ENCODE results near the gene PLEKHA7. TPM values are rescaled to one million over a fixed set of nuclear protein-coding genes. Genes with fewer than 3 reads are reported as not detected.

The PLEKHA7 gene
- total RNA-seq, 1 experiment from 2014 or later = 4.4 TPM

GRCh38 chr11:16935518-16936302 is 78.5 kb downstream of the PLEKHA7 start:
- H3K36me3 ChIP-seq (ENCODE audit: insufficient read depth, low read length) = no peaks in the 10 kb centered on the region
- peak; percentile 74 for DNase-seq
- H3K9ac ChIP-seq (ENCODE audit: low read length) = no peak overlapping the region

GRCh38 chr11:16933756-16934603 is 80.2 kb downstream of the PLEKHA7 start:
- H2AFZ ChIP-seq (ENCODE audit: low read length) = no peak overlapping the region
- no peak for DNase-seq
- H3K9me2 ChIP-seq (replicated peaks; ENCODE audit: insufficient read depth, low read length) = no peaks in the 10 kb centered on the region
- peaks cover 4% of the 10 kb centered on the region for H3K4me1 ChIP-seq (ENCODE audit: low read length)
- no peaks in the 10 kb centered on the region for H3K36me3 ChIP-seq (ENCODE audit: insufficient read depth, low read length)
- no peaks in the 10 kb centered on the region for H3K27me3 ChIP-seq (ENCODE audit: low read length)
- H3K9me3 ChIP-seq (ENCODE audit: low read length) = no peaks in the 10 kb centered on the region
- H3K79me2 ChIP-seq (ENCODE audit: low read length) = no peaks in the 10 kb centered on the region
- no peak overlapping the region for H3K4me2 ChIP-seq (ENCODE audit: low read depth, low read length, poor library complexity, severe bottlenecking)
- H3K27ac ChIP-seq (ENCODE audit: low read length) = no peak overlapping the region
- no peaks in the 10 kb centered on the region for H4K20me1 ChIP-seq (ENCODE audit: insufficient read depth, low read depth, low read length)
- H3K4me3 ChIP-seq (ENCODE audit: low read length) = no peak overlapping the region
- H3K9ac ChIP-seq (ENCODE audit: low read length) = no peak overlapping the region

More at GRCh38 chr11:16935518-16936302, 78.5 kb downstream of the PLEKHA7 start:
- Histone ChIP-seq H3K27me3 (ENCODE audit: low read length) (no peaks in the 10 kb centered on the region), H3K79me2 (ENCODE audit: low read length) (no peaks in the 10 kb centered on the region), H3K4me2 (ENCODE audit: low read depth, low read length, poor library complexity, severe bottlenecking) (no peak overlapping the region), H4K20me1 (ENCODE audit: insufficient read depth, low read depth, low read length) (no peaks in the 10 kb centered on the region), H2AFZ (ENCODE audit: low read length) (no peak overlapping the region), H3K9me3 (ENCODE audit: low read length) (no peaks in the 10 kb centered on the region), H3K4me1 (ENCODE audit: low read length) (peaks cover 4% of the 10 kb centered on the region), H3K27ac (ENCODE audit: low read length) (no peak overlapping the region), H3K9me2 (replicated peaks; ENCODE audit: insufficient read depth, low read length) (no peaks in the 10 kb centered on the region), H3K4me3 (ENCODE audit: low read length) (no peak overlapping the region)

- Histone ChIP-seq H2AFZ (ENCODE audit: low read length) (no peak overlapping the region), H3K4me1 (ENCODE audit: low read length) (peaks cover 4% of the 10 kb centered on the region), H3K79me2 (ENCODE audit: low read length) (no peaks in the 10 kb centered on the region), H3K4me2 (ENCODE audit: low read depth, low read length, poor library complexity, severe bottlenecking) (no peak overlapping the region), H3K27me3 (ENCODE audit: low read length) (no peaks in the 10 kb centered on the region), H4K20me1 (ENCODE audit: insufficient read depth, low read depth, low read length) (no peaks in the 10 kb centered on the region), H3K9me2 (replicated peaks; ENCODE audit: insufficient read depth, low read length) (no peaks in the 10 kb centered on the region), H3K4me3 (ENCODE audit: low read length) (no peak overlapping the region), H3K9ac (ENCODE audit: low read length) (no peak overlapping the region), H3K36me3 (ENCODE audit: insufficient read depth, low read length) (no peaks in the 10 kb centered on the region), H3K27ac (ENCODE audit: low read length) (no peak overlapping the region), H3K9me3 (ENCODE audit: low read length) (no peaks in the 10 kb centered on the region)
- DNase-seq = no peak
Measured at GRCh38 chr11:16933291-16933690, 80.9 kb downstream of the PLEKHA7 start.

GRCh38 chr11:16928044-16928443 is 86.2 kb downstream of the PLEKHA7 start:
- Histone ChIP-seq H3K4me2 (ENCODE audit: low read depth, low read length, poor library complexity, severe bottlenecking) (no peak overlapping the region), H2AFZ (ENCODE audit: low read length) (no peak overlapping the region), H3K9ac (ENCODE audit: low read length) (no peak overlapping the region), H4K20me1 (ENCODE audit: insufficient read depth, low read depth, low read length) (no peaks in the 10 kb centered on the region), H3K9me3 (ENCODE audit: low read length) (no peaks in the 10 kb centered on the region), H3K27ac (ENCODE audit: low read length) (no peak overlapping the region), H3K9me2 (replicated peaks; ENCODE audit: insufficient read depth, low read length) (no peaks in the 10 kb centered on the region), H3K27me3 (ENCODE audit: low read length) (no peaks in the 10 kb centered on the region), H3K79me2 (ENCODE audit: low read length) (no peaks in the 10 kb centered on the region), H3K36me3 (ENCODE audit: insufficient read depth, low read length) (no peaks in the 10 kb centered on the region), H3K4me3 (ENCODE audit: low read length) (no peak overlapping the region), H3K4me1 (ENCODE audit: low read length) (no peaks in the 10 kb centered on the region; the same call in 1 of the 2 replicates)
- no peak for DNase-seq

GRCh38 chr11:16926883-16927626 is 87.2 kb downstream of the PLEKHA7 start:
- no peaks in the 10 kb centered on the region; the same call in 1 of the 2 replicates for H3K4me1 ChIP-seq (ENCODE audit: low read length)
- no peak overlapping the region for H2AFZ ChIP-seq (ENCODE audit: low read length)
- no peak overlapping the region for H3K9ac ChIP-seq (ENCODE audit: low read length)
- H3K4me3 ChIP-seq (ENCODE audit: low read length) = no peak overlapping the region
- no peaks in the 10 kb centered on the region for H3K27me3 ChIP-seq (ENCODE audit: low read length)
- H4K20me1 ChIP-seq (ENCODE audit: insufficient read depth, low read depth, low read length) = no peaks in the 10 kb centered on the region
- no peaks in the 10 kb centered on the region for H3K9me3 ChIP-seq (ENCODE audit: low read length)
- no peaks in the 10 kb centered on the region for H3K36me3 ChIP-seq (ENCODE audit: insufficient read depth, low read length)
- no peaks in the 10 kb centered on the region for H3K9me2 ChIP-seq (replicated peaks; ENCODE audit: insufficient read depth, low read length)
- no peak for DNase-seq
- no peak overlapping the region for H3K4me2 ChIP-seq (ENCODE audit: low read depth, low read length, poor library complexity, severe bottlenecking)
- H3K27ac ChIP-seq (ENCODE audit: low read length) = no peak overlapping the region
- H3K79me2 ChIP-seq (ENCODE audit: low read length) = no peaks in the 10 kb centered on the region

- H3K4me3 ChIP-seq (ENCODE audit: low read length) = no peak overlapping the region
Measured at GRCh38 chr11:16925561-16926065, 88.6 kb downstream of the PLEKHA7 start.

GRCh38 chr11:16924826-16925560 is 89.2 kb downstream of the PLEKHA7 start:
- no peak for DNase-seq
- H3K36me3 ChIP-seq (ENCODE audit: insufficient read depth, low read length) = no peaks in the 10 kb centered on the region
- H2AFZ ChIP-seq (ENCODE audit: low read length) = no peak overlapping the region
- no peaks in the 10 kb centered on the region for H4K20me1 ChIP-seq (ENCODE audit: insufficient read depth, low read depth, low read length)
- no peaks in the 10 kb centered on the region; the same call in 1 of the 2 replicates for H3K4me1 ChIP-seq (ENCODE audit: low read length)
- H3K9ac ChIP-seq (ENCODE audit: low read length) = no peak overlapping the region
- no peak overlapping the region for H3K27ac ChIP-seq (ENCODE audit: low read length)
- H3K4me2 ChIP-seq (ENCODE audit: low read depth, low read length, poor library complexity, severe bottlenecking) = no peak overlapping the region
- H3K79me2 ChIP-seq (ENCODE audit: low read length) = no peaks in the 10 kb centered on the region
- H3K9me3 ChIP-seq (ENCODE audit: low read length) = no peaks in the 10 kb centered on the region
- H3K9me2 ChIP-seq (replicated peaks; ENCODE audit: insufficient read depth, low read length) = no peaks in the 10 kb centered on the region
- H3K27me3 ChIP-seq (ENCODE audit: low read length) = no peaks in the 10 kb centered on the region
- H3K4me3 ChIP-seq (ENCODE audit: low read length) = no peak overlapping the region

More at GRCh38 chr11:16925561-16926065, 88.6 kb downstream of the PLEKHA7 start:
- Histone ChIP-seq H2AFZ (ENCODE audit: low read length) (no peak overlapping the region), H3K9ac (ENCODE audit: low read length) (no peak overlapping the region), H3K27ac (ENCODE audit: low read length) (no peak overlapping the region), H3K27me3 (ENCODE audit: low read length) (no peaks in the 10 kb centered on the region), H3K9me2 (replicated peaks; ENCODE audit: insufficient read depth, low read length) (no peaks in the 10 kb centered on the region), H4K20me1 (ENCODE audit: insufficient read depth, low read depth, low read length) (no peaks in the 10 kb centered on the region), H3K9me3 (ENCODE audit: low read length) (no peaks in the 10 kb centered on the region), H3K4me2 (ENCODE audit: low read depth, low read length, poor library complexity, severe bottlenecking) (no peak overlapping the region), H3K4me1 (ENCODE audit: low read length) (no peaks in the 10 kb centered on the region; the same call in 1 of the 2 replicates), H3K36me3 (ENCODE audit: insufficient read depth, low read length) (no peaks in the 10 kb centered on the region), H3K79me2 (ENCODE audit: low read length) (no peaks in the 10 kb centered on the region)
- no peak for DNase-seq

Measured in Karpas-422 (cell line).